K562 (cell line): ENCODE data around the gene IL20. TPM values are rescaled to one million over a fixed set of nuclear protein-coding genes. Genes with fewer than 3 reads are reported as not detected.

Experiments used
- ARNT ChIP-seq, 2 experiments: fragments of 450-650 bp; IDR thresholded peaks; 2 replicates each; pipeline ENCODE4 v1.6.1; 2016; ENCODE audit warnings: mild to moderate bottlenecking in 1 of 2
- CHD4 ChIP-seq: fragments of 200-600 bp; sonication (generic); IDR thresholded peaks from 3 replicates; pipeline ENCODE4 v1.6.1; 2012; ENCODE audit warnings: low read depth, mild to moderate bottlenecking, mixed read lengths, low read length, inconsistent platforms; ENCODE audit not compliant: insufficient read depth, insufficient replicate concordance, poor library complexity, severe bottlenecking
- CTCF ChIP-seq, 3 experiments: IDR thresholded peaks in 2 of 3; conservative IDR thresholded peaks in 1 of 3; 2 replicates each; pipeline ENCODE4 v1.5.1; 2011 to 2012; ENCODE audit warnings: low read length in 3 of 3, mild to moderate bottlenecking in 3 of 3, control low read depth in 2 of 3, improper control_type of control experiment in 1 of 3, inconsistent platforms in 1 of 3, low read depth in 1 of 3, mixed read lengths in 1 of 3, moderate library complexity in 1 of 3; ENCODE audit not compliant: insufficient read depth in 2 of 3
- DEAF1 ChIP-seq: fragments of 450-650 bp; formaldehyde crosslinking; IDR thresholded peaks from 2 replicates; pipeline ENCODE4 v1.4.0; 2020; ENCODE audit warnings: mild to moderate bottlenecking, moderate library complexity
- FOSL1 ChIP-seq: fragments of 200-800 bp; sonication (Bioruptor generic); conservative IDR thresholded peaks from 2 replicates; pipeline ENCODE4 v1.6.1; 2016; ENCODE audit warnings: missing genetic modification characterization, missing compliant biosample characterization
- HDAC8 ChIP-seq: fragments of 450-650 bp; IDR thresholded peaks from 2 replicates; pipeline ENCODE4 v1.6.1; 2016; ENCODE audit warnings: mild to moderate bottlenecking, missing genetic modification characterization, moderate library complexity, missing compliant biosample characterization
- KLF16 ChIP-seq: IDR thresholded peaks from 2 replicates; pipeline ENCODE4 v1.6.1; 2016; ENCODE audit warnings: antibody characterized with exemption
- MAFF ChIP-seq: IDR thresholded peaks from 2 replicates; pipeline ENCODE4 v1.6.1; 2012; ENCODE audit warnings: low read length, improper control_type of control experiment
- MAFG ChIP-seq: fragments of 450-650 bp; conservative IDR thresholded peaks from 2 replicates; pipeline ENCODE4 v1.6.1; 2016; ENCODE audit warnings: missing genetic modification characterization, missing compliant biosample characterization
- MNT ChIP-seq, 2 experiments: fragments of 450-650 bp; conservative IDR thresholded peaks; 2 replicates each; pipeline ENCODE4 v1.6.1; 2017; ENCODE audit warnings: mild to moderate bottlenecking in 2 of 2, moderate library complexity in 2 of 2
- NEUROD1 ChIP-seq: fragments of 150-350 bp; IDR thresholded peaks from 2 replicates; pipeline ENCODE4 v1.6.1; 2014; ENCODE audit warnings: borderline replicate concordance, low read length, low read depth; ENCODE audit not compliant: partially characterized antibody
- PCBP1 ChIP-seq: fragments of 200-400 bp; formaldehyde crosslinking; IDR thresholded peaks from 2 replicates; pipeline ENCODE4 v1.6.1; 2018; ENCODE audit warnings: mild to moderate bottlenecking, low read depth, low read length; ENCODE audit not compliant: poor library complexity, severe bottlenecking
- RAD21 ChIP-seq, 2 experiments: fragments of 250-450 bp in 1 of 2; fragments of 450-650 bp in 1 of 2; sonication (Bioruptor Pico) in 1 of 2; formaldehyde crosslinking in 1 of 2; IDR thresholded peaks in 1 of 2; conservative IDR thresholded peaks in 1 of 2; 2 replicates each; pipeline versions ENCODE4 v1.4.0 to v1.8.0; 2020 to 2022; ENCODE audit warnings: mild to moderate bottlenecking in 2 of 2, moderate library complexity in 1 of 2
- RCOR1 ChIP-seq, 2 experiments: IDR thresholded peaks; 2 replicates each; pipeline ENCODE4 v1.6.1; 2012; ENCODE audit warnings: low read depth in 2 of 2, low read length in 2 of 2, borderline replicate concordance in 1 of 2, improper control_type of control experiment in 1 of 2
- RUNX1 ChIP-seq: sonication (generic); IDR thresholded peaks from 2 replicates; pipeline ENCODE4 v1.6.1; 2016; ENCODE audit warnings: antibody characterized with exemption, low read depth
- TCF3 ChIP-seq: sonication (generic); formaldehyde crosslinking; IDR thresholded peaks from 2 replicates; pipeline ENCODE4 v1.4.0; 2020; ENCODE audit warnings: mild to moderate bottlenecking, missing genetic modification reagents
- polyA plus RNA-seq, 8 experiments: library from polyadenylated mRNA; depleted of rRNA in 4 of 8; stranded (reverse) in 5 of 8; unstranded in 3 of 8; fragments of >200 nt; fragmentation: Nextera tagmentation in 2 of 8; fragmentation: Illumina TruSeq in 1 of 8; extraction: Ambion mirVana in 2 of 8; extraction: Trizol in 1 of 8; gene quantifications; 2 replicates each; pipeline versions ENCODE4 v1.2.1 to v1.2.3, GENCODE V29; 2011 to 2014; ENCODE audit warnings: inconsistent platforms in 1 of 8, missing spikeins in 1 of 8
- total RNA-seq, 7 experiments: library from RNA; depleted of rRNA in 6 of 7; stranded (reverse); fragments of >200 nt in 6 of 7; fragmentation: Illumina TruSeq in 2 of 7; extraction: Trizol in 2 of 7; gene quantifications; 2 replicates each; pipeline versions ENCODE4 v1.2.1 to v1.2.3, GENCODE V29; 2011 to 2021; ENCODE audit warnings: low replicate concordance in 1 of 7
- TF ChIP-seq, protein P1 (sequence below): fragments of 450-650 bp; IDR thresholded peaks from 2 replicates; pipeline ENCODE4 v1.6.1; 2016; ENCODE audit warnings: low read depth, mild to moderate bottlenecking, moderate library complexity

The IL20 gene
- total and polyA plus RNA-seq, 9 of the 15 experiments (the other 6 are each of a cell fraction or from before 2014, with no cell fraction given) = not detected

- no peak for TF ChIP-seq HDAC8 (tag)
- TF ChIP-seq KLF16 = 0 out of 2 replicates have a peak, but pooled peaks have one; percentile 30
- no peak for TF ChIP-seq MAFF
- TF ChIP-seq, protein P1, sequence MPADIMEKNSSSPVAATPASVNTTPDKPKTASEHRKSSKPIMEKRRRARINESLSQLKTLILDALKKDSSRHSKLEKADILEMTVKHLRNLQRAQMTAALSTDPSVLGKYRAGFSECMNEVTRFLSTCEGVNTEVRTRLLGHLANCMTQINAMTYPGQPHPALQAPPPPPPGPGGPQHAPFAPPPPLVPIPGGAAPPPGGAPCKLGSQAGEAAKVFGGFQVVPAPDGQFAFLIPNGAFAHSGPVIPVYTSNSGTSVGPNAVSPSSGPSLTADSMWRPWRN = no peak
- 0 out of 4 replicates have a peak, but pooled peaks of 1 of the 2 experiments have one; percentile 44 for TF ChIP-seq ARNT (IDR thresholded peaks at IDR 0.05)
- no peak for TF ChIP-seq NEUROD1
- TF ChIP-seq PCBP1 = no peak
- TF ChIP-seq MNT (conservative IDR thresholded peaks at IDR 0.05) = no peak
- TF ChIP-seq FOSL1 (tag) = 0 out of 2 replicates have a peak, but pooled peaks have one; percentile 16
- no peak for TF ChIP-seq CHD4
- peak; percentile 58 to 59 for TF ChIP-seq RAD21 (CRISPR knock-in tag; conservative IDR thresholded peaks at IDR 0.05 in 1 of 2, IDR thresholded peaks at IDR 0.05 in 1 of 2)
- TF ChIP-seq MAFG (tag) = no peak
- TF ChIP-seq RCOR1 (IDR thresholded peaks at IDR 0.05; ENCODE audit: borderline replicate concordance in 1 of 2, low read depth in 2 of 2, low read length in 2 of 2) = 0 out of 4 replicates have a peak, but pooled peaks of 1 of the 2 experiments have one; percentile 12
- no peak for TF ChIP-seq TCF3 (CRISPR knock-in tag)
- no peak for TF ChIP-seq RUNX1
- 0 out of 2 replicates have a peak, but pooled peaks have one; percentile 6 for TF ChIP-seq DEAF1 (CRISPR knock-in tag)
- peak; percentile 79 to 91 (median 80) for TF ChIP-seq CTCF (IDR thresholded peaks at IDR 0.05 in 2 of 3, conservative IDR thresholded peaks at IDR 0.05 in 1 of 3; ENCODE audit: insufficient read depth in 2 of 3, low read depth in 1 of 3, low read length in 3 of 3)
- TF ChIP-seq, all 486 proteins: peak for 13
Observed at GRCh38 chr1:206911064-206911663, 45.7 kb downstream of the IL20 start (continued).
